AG04449 (cell line): Measurements from ENCODE around the gene INHBE.
A peak's percentile ranks its signal among the peaks of the same experiment; 100 is the strongest.

Experiments used
- CTCF ChIA-PET: fragments of 350-600 bp; formaldehyde crosslinking; extraction: SDS; loops from one replicate; lab custom pipeline; 2021; ENCODE audit warnings: antibody characterized with exemption; lab: Yijun Ruan, JAX
- POLR2A ChIA-PET: fragments of 400-600, 350-600 bp; formaldehyde crosslinking; extraction: SDS; loops from one replicate; lab custom pipeline; 2020; ENCODE audit warnings: antibody characterized with exemption, inconsistent platforms; lab: Yijun Ruan, JAX
- DNase-seq: peaks from one replicate; pipeline ENCODE4 v3.0.0-alpha.2; 2010; ENCODE audit warnings: low read depth, low spot score
- H3K4me3 ChIP-seq: 2 replicates; pipeline ENCODE4 v1.5.1; 2011; ENCODE audit warnings: low read depth, mild to moderate bottlenecking, control low read depth, low read length
- CTCF ChIP-seq: IDR thresholded peaks from one replicate; pipeline ENCODE4 v1.5.1; 2011; ENCODE audit warnings: mild to moderate bottlenecking, moderate library complexity, low read length, control low read depth, inconsistent platforms; ENCODE audit not compliant: insufficient read depth; ENCODE audit errors: missing control alignments

The INHBE gene

GRCh38 chr12:57448669-57449068 lies 6.4 kb upstream of the INHBE start:
- POLR2A ChIA-PET, result no interaction called here
- CTCF ChIA-PET, result interaction anchor here (1.0 to 19.6 kb wide), 3 partner anchors 10 to 193 kb away, joined by 3 to 880 read pairs (median 5); partner anchors contain the start of gene STAC3

GRCh38 chr12:57449375-57449774 lies 5.7 kb upstream of the INHBE start:
- H3K4me3 ChIP-seq, result no peak overlapping the region
- ChIA-PET CTCF (interaction anchor here (19.6 kb wide), 1 partner anchor 194 kb away, joined by 880 read pairs; the partner anchor contains the start of gene STAC3), POLR2A (interaction anchor here (0.6 kb wide), 1 partner anchor 212 kb away, joined by 3 read pairs; a partner anchor contains a TSS)
- TF ChIP-seq CTCF, result no peak
- DNase-seq, result no peak

More at GRCh38 chr12:57448669-57449068, 6.4 kb upstream of the INHBE start:
- H3K4me3 ChIP-seq, result no peak overlapping the region
- DNase-seq, result no peak
- no peak for TF ChIP-seq CTCF

- TF ChIP-seq CTCF, result no peak
- no peak for DNase-seq
- CTCF ChIA-PET, result interaction anchor here (0.9 to 19.6 kb wide), 4 partner anchors 8 to 194 kb away, joined by 3 to 880 read pairs (median 226); partner anchors contain the start of gene STAC3
- H3K4me3 ChIP-seq, result no peak overlapping the region
- POLR2A ChIA-PET, result interaction anchor here (0.6 kb wide), 1 partner anchor 213 kb away, joined by 3 read pairs; a partner anchor contains a TSS
These were observed 5.0 kb upstream of the INHBE start for GRCh38 chr12:57450057-57450456.

- POLR2A ChIA-PET, result interaction anchor here (0.9 to 1.5 kb wide), 2 partner anchors 12 to 143 kb away, joined by 3 to 6 read pairs; no protein-coding TSS in a partner anchor
- CTCF ChIA-PET, result interaction anchor here (1.0 to 19.6 kb wide), 15 partner anchors 8 to 327 kb away, joined by 3 to 880 read pairs (median 26); partner anchors contain the start of genes GLI1, INHBC and STAC3
- no peak overlapping the region for H3K4me3 ChIP-seq
- DNase-seq, result no peak
- no peak for TF ChIP-seq CTCF
These were observed 3.8 kb upstream of the INHBE start for GRCh38 chr12:57451233-57451778.

GRCh38 chr12:57452181-57452936 lies 2.7 kb upstream of the INHBE start:
- peak overlapping the region; percentile 19 for H3K4me3 ChIP-seq
- POLR2A ChIA-PET, result interaction anchor here (0.6 to 1.7 kb wide), 7 partner anchors 10 to 357 kb away, joined by 3 to 6 read pairs (median 3); no protein-coding TSS in a partner anchor
- CTCF ChIA-PET, result interaction anchor here (0.5 to 19.6 kb wide), 45 partner anchors 8 to 328 kb away, joined by 3 to 880 read pairs (median 5); partner anchors contain the start of genes GLI1, INHBC and STAC3
- no peak for TF ChIP-seq CTCF
- DNase-seq, result peak; percentile 86
